Ramos (cell line): Measurements from ENCODE around the gene NCOA3.

Experiments used
- in situ Hi-C: fragments of 300-500 bp; cut with MboI; formaldehyde crosslinking; loops from one replicate; pipeline ENCODE4 v1.14.3; 2022; ENCODE audit warnings: low sequenced_read_pairs; ENCODE audit not compliant: unreplicated experiment

The NCOA3 gene

DNA sequence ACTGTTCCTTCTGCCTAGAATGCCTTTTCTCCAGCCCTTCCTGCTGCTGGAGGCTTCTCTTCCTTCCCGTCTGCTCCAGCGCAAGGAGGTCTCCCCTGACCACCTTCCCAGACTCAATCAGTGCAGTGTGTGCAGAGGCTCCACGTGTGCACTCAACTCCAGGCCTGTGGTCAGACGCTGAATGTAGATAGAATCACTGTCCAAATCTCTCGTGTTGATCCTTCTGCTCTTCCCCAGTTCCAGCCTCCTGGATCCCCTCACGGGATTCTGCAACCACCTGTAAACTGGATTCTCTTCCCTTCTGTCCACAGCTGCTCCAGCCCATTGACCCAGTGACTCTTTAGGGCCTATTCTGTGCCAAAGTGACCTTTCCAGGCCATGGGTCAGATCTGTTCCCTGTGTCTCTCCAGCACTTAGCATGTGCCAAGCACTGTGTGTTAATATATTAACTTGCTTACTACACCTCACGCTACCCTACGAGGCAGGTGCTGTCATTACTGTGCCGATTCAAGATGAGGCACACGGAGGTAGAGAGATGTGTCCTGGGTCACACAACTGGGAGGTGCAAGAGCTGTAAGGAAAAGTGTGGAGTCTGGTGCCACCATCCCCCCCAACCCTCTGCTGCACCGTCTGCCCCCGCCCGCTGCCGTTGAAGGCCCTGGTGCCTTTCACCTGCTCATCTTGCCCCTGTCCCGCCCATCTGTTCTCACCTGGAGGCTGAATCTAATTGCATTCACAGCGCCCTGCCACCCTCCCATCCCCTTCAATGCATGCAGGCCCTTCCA, 171.4 kb downstream of the NCOA3 start:
- in situ Hi-C loops, result no loop called here

DNA sequence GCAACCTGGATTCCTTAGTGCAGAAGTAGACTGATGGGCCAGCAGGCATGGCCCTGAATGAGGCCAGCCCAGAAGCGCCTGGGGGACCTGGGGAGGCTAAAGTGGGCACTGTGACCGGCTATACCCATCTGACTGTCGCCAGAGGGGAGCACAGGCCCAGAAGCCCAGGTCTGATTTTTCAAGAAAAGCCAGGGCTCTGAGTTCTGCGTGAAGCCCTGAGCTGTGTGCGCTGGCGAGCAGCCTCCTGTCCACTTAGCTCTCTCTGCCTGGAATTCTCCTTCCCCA, 171.9 kb downstream of the NCOA3 start:
- in situ Hi-C loops, result no loop called here

DNA sequence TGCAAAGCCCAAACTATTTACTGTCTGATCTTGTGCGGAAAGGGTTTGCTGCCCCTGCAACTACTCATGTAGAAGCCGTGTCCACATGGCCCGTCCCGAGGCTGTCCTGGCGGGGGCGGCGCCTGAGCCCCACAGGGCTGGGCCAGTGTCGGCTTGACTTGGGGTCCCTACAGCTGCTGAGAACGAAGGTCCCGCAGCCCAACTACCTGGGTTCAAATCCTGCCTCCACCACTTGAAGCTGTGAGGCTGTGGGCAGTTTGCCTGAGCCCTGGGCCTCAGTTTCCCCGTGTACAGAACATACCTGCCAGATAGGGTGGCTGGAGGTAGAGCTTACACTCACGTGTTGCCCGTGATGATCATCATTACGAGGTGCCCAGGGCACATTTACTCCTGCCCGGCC, 172.5 kb downstream of the NCOA3 start:
- in situ Hi-C loops, result no loop called here

DNA sequence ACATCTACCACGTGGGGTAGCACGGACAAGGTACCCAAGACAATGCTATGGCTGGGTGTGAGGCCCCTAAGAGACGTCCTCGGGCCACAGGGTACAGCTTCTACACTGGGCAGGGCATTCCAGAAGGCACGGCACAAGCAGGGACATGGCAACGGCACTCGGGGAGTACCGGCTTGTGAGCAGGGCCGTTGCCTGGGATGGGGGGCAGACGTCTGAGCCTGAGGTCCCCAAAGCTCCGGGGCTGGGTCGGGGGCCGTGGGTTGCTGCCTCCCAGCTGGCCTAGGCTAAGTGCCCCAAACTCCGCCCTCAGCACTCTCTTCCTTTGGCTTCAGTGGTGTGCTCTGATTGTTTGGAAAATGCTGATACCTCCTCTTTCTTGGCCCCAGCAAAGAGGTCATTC, 173.0 kb downstream of the NCOA3 start:
- in situ Hi-C loops, result no loop called here

DNA sequence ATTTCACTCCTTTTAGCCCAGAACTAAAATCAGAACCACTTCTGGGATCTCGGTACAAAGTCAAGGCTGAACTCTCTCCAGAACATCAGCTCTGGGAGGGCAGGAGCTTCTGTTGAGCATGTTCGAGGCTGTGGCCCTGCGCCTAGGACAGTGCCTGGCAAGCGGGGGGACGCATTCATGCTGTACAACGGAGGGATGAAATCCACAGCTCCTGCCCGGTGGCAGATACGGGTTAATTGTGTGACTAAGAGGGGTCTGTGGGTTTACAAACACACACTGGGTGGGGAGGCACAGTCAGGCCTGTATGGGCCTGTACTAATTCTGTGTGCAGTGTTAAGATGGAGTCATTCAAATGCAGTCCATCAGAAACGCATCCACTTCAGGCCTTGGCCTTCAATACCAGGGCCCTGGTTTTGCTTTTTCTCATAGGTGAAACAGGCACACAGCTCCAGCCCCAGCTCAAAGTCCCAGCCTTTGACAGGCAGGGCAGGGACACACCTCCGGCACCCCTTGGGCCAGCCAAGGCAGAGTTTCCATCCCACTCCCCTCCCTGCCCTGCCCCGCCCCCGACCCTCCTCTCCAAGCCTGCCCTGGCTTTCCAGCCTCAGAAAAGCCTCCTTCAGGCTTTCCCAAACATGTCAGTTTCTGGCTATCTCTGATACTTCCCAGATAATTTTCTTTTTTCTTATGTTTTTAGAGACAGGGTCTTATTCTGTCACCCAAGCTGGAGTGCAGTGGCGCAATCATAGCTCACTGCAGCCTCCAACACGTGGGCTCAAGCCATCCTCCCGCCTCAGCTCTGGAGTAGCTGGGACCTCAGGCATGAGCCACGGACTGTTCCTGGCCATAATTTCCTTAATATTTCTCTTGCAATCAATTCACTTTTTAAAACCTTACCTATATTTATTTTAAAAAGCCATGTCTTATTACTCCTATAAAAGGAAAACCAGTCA, 173.8 kb downstream of the NCOA3 start:
- in situ Hi-C loops, result no loop called here

DNA sequence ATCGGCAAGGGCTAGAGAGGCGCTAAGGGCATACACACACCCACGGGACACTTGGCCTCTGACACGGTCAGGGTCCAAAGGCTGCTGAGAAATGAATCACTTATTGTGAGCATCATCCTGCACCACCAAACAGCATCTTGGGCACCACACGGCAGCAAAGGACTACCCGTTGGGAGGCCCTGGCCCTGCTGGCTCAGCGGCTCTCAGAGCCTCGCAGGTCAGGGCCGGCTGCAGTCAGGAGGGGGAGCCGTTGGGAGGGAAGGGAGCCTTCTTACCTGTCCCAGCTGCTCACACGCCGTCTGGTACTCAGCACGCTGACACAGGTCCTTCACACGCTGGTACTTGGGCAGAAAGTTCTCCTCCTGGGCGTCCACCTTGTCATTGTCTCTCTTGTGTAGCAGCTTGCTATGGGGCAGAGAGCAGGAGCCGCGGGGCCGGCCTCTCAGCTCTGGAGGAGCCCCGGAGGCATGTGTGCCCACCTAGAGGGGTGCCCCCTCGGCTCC, 174.6 kb downstream of the NCOA3 start:
- in situ Hi-C loops, result no loop called here

DNA sequence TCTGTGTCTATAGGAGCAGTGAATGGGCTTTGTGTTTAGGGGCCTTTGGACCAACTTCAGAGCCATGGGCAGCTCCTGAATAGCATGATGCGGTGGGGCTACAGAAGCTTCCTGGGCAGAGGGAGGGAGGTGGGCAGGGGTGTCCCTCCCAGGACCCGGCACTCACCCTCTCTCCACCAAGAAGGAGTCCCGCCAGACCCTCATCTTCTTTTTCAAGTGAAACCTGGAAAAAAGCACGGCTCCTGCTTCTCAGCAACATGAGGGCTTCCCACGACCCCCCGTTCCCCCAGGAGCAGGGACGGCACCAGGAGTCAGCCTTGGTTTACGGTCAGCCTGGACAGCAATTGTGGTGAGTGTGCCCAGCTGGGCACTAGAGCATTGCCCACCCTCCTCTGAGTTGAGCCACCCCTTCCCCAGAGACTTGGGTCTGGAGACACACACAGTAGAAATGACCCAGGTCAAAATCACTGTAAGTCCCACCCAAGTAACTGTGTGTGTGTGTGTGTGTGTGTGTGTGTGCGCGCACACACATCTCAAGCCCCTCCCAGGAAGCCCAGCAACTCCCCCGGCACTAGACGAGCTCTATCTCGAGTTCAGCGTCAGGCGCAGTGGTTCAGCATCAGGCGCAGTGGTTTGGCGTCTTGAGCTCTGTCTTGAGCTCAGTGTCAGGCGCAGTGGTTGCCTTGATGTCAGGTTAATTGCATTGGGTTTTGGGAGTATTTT, 175.4 kb downstream of the NCOA3 start:
- in situ Hi-C loops, result no loop called here

DNA sequence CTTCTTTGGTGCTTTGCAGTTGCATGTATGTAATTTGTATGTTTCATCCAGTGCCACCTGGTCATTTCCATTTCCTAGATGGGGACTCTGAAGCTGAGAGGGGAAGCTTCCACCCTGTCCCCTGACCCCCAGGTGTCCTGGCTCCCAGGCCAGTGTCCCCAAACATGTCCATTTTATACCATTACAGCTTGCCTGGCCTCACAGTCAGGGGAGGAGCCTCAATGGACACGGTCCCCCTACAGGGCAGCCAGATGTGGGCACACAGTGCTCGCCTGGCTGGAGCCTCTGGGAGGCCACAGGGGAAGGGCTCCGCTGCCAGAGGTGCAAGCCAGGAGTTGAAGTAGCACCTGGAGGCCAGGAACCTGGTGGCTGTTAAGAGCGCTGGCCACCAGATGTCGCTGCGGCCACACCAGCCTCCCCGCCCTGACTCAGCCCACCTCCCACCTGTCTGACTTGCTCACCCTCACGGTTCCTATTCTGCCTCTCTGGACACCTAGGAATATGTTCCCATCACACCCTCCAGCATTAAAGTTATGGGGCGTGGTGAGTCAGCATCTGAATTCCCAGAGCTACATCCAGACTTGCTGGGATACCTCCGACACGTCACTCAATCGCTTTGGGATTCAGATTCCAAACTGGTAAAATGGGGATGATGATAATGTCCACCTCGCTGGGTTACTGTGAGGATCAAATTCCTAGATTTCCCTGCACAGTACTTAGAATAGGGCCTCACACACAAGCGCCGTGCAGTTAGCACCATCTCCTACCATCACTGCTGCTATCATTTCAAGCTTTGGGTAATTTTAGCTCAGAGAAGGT, 176.2 kb downstream of the NCOA3 start:
- in situ Hi-C loops, result no loop called here

DNA sequence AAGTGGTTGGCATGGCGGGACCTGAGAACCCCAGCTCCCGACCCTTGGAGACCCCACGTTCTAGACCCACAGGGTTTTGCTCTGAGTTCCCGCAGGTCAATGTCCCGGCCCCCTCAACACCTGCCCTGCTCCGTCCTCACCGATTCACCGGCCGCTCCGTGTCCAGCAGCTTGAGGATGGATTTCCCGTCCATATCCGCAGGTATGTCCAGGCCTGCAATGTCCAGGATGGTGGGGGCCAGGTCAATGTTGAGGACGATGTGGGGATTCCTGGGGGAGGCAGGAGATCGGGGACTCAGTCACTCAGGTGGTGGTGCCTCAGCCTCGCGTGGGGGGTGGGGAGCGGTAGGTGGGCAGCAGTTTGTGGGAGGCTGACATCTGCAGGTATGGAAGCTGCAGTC, 176.8 kb downstream of the NCOA3 start:
- in situ Hi-C loops, result no loop called here

DNA sequence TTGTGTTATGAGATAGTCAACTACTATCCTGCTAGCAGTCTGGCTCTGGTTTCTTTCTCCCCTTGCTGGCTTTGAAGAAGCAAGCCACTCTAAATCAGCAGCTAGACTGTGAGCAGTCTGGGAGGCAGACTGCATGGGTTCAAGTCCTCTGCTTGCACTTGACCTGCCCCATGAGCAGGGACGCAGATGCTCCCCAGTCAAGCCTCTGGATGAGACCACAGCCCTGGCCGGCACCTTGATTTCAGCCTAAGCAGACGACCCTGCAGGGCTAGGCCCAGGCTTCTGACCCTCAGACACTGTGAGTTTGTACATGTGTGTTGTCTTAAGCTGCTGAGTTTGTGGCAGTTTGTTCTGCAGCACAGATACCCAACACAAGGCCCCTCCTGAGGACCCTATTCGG, 177.8 kb downstream of the NCOA3 start:
- in situ Hi-C loops, result no loop called here

DNA sequence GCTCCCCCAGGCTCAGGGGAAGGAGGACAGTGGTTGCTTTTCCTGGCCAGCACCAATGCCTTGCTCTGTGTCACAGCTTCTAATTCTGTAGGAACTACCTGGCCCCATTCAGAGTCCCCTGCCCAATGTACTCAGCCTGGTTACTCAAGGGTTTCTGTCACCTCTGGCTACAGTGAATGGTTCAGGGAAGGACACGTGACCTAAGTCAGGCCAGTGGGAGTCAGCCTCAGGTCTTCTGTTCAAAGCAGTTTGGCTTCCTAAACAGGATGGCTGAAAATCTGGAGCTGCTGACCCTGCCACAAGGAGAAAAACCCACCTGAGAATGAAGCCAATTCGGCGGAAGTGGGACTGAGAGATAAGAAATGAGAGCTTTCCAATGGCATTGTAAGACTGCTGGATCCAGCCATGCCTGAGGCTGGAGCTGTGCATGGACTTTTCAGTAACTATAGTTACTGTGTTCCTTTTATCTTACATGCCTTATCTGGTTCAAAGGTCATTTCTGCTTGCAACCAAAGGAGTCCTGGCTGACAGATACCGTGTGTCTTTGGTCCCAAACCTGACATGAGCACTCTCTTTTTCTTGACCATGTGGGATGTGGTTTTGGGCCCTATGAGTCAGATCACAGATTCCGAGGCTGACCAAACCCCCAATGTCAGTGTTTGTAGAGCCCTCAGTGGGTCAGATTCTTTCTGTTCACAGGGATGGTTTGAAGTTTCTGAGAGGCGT, 179.3 kb downstream of the NCOA3 start:
- in situ Hi-C loops, result loop anchor here (5.0 kb wide), 1 partner anchor 936 kb away; no protein-coding TSS in a partner anchor

DNA sequence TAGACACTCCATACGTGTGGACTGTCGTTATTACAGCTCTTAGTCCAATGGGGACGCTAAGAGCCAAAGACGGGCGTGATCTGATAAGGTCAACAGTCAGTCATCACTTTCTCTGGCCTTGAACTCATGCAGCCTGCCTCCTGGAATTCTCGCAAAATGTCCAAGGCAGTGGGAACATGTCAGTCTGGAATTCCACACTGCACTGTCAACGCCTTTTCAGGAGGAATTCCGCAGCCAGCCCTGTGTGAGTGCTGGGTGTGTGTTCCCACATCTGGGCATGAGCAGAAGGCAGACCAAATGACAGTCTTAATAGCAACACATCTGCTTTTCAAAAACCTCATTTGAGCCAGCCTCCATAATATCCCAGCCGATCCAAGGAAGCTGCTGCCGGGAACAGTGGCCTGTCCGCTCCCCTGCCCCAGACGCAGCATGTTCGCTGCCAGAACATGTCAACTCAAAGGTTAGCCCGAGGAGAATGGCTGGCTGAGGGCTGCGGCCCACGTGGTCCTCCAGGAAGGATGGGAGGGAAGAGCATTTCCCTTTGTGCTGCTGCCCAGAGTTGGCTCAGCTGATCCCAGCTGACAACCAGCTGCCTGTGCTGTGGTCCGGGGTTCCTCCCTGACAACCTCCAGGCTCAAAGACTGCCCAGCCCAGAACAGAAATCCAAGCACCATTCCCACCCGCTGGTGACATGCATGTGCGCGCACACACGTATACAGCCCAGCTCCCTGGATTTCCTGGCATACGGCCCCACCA, 180.5 kb downstream of the NCOA3 start:
- in situ Hi-C loops, result loop anchor here (5.0 kb wide), 1 partner anchor 935 kb away; no protein-coding TSS in a partner anchor

DNA sequence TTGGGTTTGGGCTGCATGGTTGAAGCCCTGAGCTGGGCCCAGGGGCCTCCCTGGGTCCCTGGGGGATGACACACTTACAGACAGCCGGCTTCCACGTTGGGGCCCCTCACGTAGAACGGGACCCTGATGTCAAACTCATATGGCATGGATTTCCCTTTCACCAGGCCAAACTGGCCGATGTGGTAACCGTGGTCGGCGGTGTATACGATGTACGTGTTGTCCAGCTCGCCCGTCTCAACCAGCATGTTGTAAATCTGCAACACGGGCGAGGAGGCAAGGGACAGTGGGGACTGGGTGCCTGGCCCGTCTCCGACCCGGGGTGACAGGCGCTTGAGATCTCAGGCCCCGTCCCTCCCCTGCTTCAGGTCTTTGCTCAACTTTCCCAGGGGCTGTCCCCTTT, 181.2 kb downstream of the NCOA3 start:
- in situ Hi-C loops, result loop anchor here (5.0 kb wide), 1 partner anchor 934 kb away; no protein-coding TSS in a partner anchor

DNA sequence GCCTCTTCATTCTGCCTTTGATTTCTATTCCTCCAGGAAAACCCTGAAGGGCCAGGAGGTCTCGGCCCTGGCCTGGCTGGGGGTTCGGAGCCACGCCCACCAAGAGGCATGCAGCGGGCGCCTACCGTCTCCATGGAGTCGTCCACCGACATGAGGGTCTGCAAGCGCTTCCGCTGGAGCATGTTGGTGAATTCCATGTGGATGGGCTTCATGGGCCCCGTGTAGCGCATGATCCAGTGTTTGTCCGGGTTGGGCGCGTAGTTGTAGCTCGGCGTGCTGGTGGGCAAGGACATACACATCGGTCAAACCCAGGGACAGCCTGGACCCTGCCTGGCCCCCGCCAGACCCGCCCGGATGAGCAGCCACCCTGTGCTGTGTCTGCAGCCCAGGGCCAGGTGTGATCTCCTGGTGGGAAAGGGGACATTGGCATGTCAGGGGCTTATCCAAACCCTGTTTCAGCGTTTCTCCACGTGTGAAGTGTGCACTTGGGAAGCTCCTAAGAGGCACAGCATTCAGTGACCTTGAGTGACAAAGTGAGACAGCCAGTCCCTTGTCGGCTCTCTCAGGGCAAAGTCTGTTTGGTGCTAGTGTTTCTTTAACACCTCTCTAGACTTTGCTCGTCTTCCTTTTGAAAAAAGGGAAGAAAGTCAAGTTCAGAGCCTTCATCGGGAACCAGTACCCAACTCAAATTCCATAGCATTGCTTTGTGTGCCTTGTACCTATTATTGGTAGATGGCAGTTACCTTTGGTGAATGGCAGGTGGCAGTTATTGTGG, 182.8 kb downstream of the NCOA3 start:
- in situ Hi-C loops, result loop anchor here (5.0 kb wide), 1 partner anchor 933 kb away; no protein-coding TSS in a partner anchor

DNA sequence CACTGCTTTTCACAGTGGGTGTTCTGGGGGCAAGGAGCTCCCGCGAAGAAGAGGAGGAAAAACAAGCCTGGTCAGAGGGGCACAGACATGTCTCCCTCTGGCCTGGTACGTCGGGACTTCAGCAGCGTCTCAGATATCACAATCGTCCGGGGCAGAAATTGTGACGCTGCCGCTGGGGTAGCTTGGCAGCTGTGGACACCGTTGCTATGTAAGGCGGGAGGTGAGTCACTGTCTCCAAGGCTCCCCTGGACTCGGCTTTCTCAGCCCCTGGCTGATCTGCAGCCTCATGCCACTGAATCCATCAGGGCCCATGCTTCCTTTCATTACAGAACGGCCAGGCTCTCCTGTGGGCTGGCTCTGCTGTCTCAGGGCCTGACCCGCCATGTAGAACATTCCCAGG, 184.9 kb downstream of the NCOA3 start:
- in situ Hi-C loops, result no loop called here

DNA sequence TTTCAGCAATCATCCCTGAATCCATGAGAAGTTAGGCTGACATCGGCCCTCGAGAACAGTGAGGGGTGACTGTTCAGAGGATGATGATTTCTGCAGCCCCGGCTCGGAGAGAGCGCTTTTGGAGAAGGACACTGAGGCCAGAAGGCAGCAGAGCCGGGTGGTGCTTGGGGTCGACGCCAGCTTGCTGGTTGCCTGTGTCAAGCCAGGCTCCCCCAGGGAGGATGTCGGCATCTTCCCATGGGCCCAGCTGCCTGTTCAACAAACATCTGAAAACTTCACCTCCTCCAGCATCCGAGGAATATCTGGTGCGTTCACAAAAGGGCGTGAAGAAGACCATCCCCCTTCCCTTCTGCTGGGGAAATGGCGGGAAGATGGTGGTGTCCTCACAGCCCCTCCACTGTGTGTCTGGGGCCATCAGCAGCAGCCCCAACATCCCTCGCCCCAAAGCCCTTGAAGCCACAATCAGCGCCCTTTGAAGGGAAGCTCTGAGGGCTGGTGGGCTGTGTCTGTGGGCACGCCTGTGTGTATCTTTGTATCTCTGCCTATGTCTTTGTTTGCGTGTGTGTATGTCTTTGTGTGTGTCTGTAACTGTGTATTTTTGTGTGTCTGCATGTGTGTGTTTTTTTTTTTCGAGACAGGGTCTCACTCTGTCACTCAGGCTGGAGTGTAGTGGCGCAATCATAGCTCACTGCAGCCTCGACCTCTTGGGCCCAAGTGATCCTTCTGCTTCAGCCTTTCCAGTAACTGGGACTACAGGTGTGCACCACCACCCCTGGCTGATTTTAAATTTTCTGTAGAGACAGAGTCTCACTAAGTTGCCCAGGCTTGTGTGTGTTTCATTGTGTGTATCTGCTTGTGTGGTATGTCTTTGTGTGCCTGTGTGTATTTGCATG, 185.7 kb downstream of the NCOA3 start:
- in situ Hi-C loops, result no loop called here
